GM12873 (cell line): ENCODE results near the gene YKT6.

Experiments used
- CTCF ChIP-seq: IDR thresholded peaks from 2 replicates; pipeline ENCODE4 v1.5.1; 2012; ENCODE audit warnings: low read depth, mild to moderate bottlenecking, moderate library complexity, low read length, control low read depth; ENCODE audit not compliant: insufficient read depth; ENCODE audit errors: missing control alignments

Gene YKT6

GRCh38 chr7:44162179-44162578 is 38.6 kb upstream of the YKT6 start:
- TF ChIP-seq CTCF = no peak

GRCh38 chr7:44162785-44163395 is 37.9 kb upstream of the YKT6 start:
- TF ChIP-seq CTCF = no peak

- no peak for TF ChIP-seq CTCF
Measured at GRCh38 chr7:44163591-44163990, 37.2 kb upstream of the YKT6 start.

DNA sequence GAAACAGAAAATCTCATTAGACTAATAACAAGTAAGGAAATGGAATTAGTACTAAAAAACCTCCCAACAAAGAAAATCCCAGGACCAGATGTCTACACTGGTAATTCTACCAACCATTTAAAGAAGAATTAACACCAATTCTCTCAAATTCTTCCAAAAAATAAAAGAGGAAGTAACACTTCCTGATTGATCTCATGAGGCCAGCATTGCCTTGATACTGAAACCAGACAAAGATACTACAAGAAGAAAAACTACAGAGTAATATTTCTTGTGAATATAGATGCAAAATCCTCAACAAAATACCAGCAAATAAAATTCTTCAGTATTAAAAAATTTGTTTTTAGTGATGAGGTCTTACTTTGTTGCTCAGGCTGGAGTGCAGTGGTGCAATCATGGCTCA is 32.9 kb upstream of the YKT6 start:
- TF ChIP-seq CTCF = no peak

- no peak for TF ChIP-seq CTCF
Measured at GRCh38 chr7:44172352-44172751, 28.4 kb upstream of the YKT6 start.

GRCh38 chr7:44172803-44173424 is 27.9 kb upstream of the YKT6 start:
- no peak for TF ChIP-seq CTCF

DNA sequence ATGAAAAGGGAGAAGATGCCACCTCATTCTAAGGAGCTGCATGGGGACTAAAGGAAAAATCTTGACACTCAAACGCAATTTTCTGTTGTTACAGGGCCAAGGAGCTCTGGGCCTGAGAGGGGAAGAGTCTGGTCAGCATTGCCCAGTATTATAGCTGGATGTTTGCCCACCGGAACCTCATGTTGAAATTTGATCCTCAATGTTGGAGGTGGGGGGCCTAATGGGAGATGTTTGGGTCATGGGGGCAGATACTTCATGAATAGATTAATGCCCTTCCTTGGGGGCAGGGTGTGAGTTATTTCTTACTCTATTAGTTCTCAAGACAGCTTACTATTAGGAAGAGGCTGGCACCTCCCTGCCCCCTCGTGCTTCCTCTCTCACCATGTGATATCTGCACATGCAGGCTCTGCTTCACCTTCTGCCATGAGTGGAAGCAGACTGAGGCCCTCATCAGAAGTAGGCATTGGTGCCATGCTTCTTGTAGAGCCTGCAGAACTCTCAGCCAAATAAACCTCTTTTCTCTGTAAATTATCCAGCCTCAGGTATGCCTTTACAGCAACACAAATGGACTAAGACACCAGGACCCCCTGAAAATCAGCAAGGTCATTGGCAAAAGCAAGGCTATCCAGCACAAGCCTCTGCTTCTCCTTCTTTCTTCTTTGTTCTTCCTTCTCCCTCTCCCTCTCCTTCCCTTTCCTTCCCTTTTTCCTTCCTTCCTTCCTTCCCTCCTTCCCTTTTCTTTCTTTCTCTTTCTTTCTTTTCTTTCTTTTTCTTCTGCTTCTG is 26.7 kb upstream of the YKT6 start:
- TF ChIP-seq CTCF = no peak
